WTC11 (cell line): ENCODE results near the gene SGPL1.

Experiments used
- CBFB ChIP-seq: sonication (generic); formaldehyde crosslinking; IDR thresholded peaks from 2 replicates; pipeline ENCODE4 v1.8.1; 2022; ENCODE audit warnings: mild to moderate bottlenecking, low read depth, missing genetic modification reagents
- CTCF ChIP-seq: fragments of 200-600 bp; IDR thresholded peaks from 2 replicates; pipeline ENCODE4 v1.8.0; 2022; ENCODE audit warnings: antibody characterized with exemption
- JAZF1 ChIP-seq: fragments of 250-450 bp; sonication (Bioruptor Pico); IDR thresholded peaks from 2 replicates; pipeline ENCODE4 v1.9.0; 2021; ENCODE audit warnings: moderate library complexity, mild to moderate bottlenecking, inconsistent platforms
- MYBL2 ChIP-seq: sonication (generic); formaldehyde crosslinking; IDR thresholded peaks from 2 replicates; pipeline ENCODE4 v1.8.1; 2023; ENCODE audit warnings: mild to moderate bottlenecking, moderate library complexity, missing genetic modification reagents
- NR1H2 ChIP-seq: sonication (generic); formaldehyde crosslinking; IDR thresholded peaks from 2 replicates; pipeline ENCODE4 v1.9.0; 2021; ENCODE audit warnings: mild to moderate bottlenecking, moderate library complexity, missing genetic modification reagents
- RORB ChIP-seq: fragments of 250-450 bp; sonication (Bioruptor Pico); IDR thresholded peaks from 2 replicates; pipeline ENCODE4 v1.9.0; 2021; ENCODE audit warnings: mild to moderate bottlenecking
- SMAD3 ChIP-seq: sonication (generic); formaldehyde crosslinking; IDR thresholded peaks from 2 replicates; pipeline ENCODE4 v1.8.0; 2022; ENCODE audit warnings: missing genetic modification reagents, mild to moderate bottlenecking, borderline replicate concordance
- TP53 ChIP-seq: sonication (generic); formaldehyde crosslinking; IDR thresholded peaks from 2 replicates; pipeline ENCODE4 v1.8.1; 2023; ENCODE audit warnings: mild to moderate bottlenecking, missing genetic modification reagents
- ZNF423 ChIP-seq: fragments of 250-450 bp; sonication (Bioruptor Pico); IDR thresholded peaks from 2 replicates; pipeline ENCODE4 v2.1.2; 2022; ENCODE audit warnings: mild to moderate bottlenecking, moderate library complexity
- TF ChIP-seq, protein P1 (sequence below): sonication (generic); formaldehyde crosslinking; IDR thresholded peaks from 2 replicates; pipeline ENCODE4 v1.8.1; 2023; ENCODE audit warnings: mild to moderate bottlenecking, missing genetic modification reagents, borderline replicate concordance
- TF ChIP-seq, protein P2 (sequence below): sonication (generic); formaldehyde crosslinking; IDR thresholded peaks from 2 replicates; pipeline ENCODE4 v1.8.0; 2022; ENCODE audit warnings: mild to moderate bottlenecking, missing genetic modification reagents
- TF ChIP-seq, protein P3 (sequence below): sonication (generic); formaldehyde crosslinking; IDR thresholded peaks from 2 replicates; pipeline ENCODE4 v1.8.0; 2022; ENCODE audit warnings: mild to moderate bottlenecking, missing genetic modification reagents

DNA sequence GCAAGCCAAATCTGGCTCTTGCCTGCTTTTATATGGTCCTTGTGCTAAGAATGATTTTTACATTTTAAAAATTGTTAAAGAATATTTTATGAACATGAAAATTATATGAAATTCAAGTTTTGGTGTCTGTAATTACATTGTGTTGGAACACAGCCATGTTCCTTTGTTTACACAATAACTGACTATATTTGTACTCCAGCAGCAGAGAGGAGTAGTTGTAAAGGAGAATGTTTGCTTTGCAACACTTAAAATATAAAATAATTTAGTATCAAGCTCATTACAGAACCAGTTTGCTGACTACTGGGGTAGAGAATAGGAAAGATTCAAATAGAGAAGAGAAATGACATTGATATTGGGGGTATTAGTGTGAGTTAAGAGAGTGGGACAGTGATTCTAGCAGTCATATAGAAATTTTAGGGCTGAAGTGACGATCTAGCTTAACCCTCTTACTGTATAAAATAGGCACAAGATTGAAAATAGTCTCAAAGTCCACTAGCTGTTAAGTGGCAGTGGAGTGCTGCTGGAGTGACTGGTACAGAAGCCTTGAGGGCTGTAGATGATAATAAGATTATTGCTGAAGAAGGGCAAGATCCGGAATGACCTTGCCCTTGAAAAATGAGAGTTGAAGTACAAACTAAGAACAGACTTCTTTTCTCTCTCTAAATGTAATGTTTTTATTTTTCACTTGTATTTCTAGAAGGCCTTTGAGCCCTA is 28.2 kb downstream of the SGPL1 start:
- TF ChIP-seq CTCF (no peak), SMAD3 (CRISPR knock-in tag) (no peak), JAZF1 (CRISPR knock-in tag) (no peak), NR1H2 (CRISPR knock-in tag) (no peak), MYBL2 (CRISPR knock-in tag) (no peak), RORB (CRISPR knock-in tag) (no peak), CBFB (CRISPR knock-in tag) (no peak), TP53 (CRISPR knock-in tag) (no peak), ZNF423 (CRISPR knock-in tag) (no peak)
- TF ChIP-seq, protein P1, sequence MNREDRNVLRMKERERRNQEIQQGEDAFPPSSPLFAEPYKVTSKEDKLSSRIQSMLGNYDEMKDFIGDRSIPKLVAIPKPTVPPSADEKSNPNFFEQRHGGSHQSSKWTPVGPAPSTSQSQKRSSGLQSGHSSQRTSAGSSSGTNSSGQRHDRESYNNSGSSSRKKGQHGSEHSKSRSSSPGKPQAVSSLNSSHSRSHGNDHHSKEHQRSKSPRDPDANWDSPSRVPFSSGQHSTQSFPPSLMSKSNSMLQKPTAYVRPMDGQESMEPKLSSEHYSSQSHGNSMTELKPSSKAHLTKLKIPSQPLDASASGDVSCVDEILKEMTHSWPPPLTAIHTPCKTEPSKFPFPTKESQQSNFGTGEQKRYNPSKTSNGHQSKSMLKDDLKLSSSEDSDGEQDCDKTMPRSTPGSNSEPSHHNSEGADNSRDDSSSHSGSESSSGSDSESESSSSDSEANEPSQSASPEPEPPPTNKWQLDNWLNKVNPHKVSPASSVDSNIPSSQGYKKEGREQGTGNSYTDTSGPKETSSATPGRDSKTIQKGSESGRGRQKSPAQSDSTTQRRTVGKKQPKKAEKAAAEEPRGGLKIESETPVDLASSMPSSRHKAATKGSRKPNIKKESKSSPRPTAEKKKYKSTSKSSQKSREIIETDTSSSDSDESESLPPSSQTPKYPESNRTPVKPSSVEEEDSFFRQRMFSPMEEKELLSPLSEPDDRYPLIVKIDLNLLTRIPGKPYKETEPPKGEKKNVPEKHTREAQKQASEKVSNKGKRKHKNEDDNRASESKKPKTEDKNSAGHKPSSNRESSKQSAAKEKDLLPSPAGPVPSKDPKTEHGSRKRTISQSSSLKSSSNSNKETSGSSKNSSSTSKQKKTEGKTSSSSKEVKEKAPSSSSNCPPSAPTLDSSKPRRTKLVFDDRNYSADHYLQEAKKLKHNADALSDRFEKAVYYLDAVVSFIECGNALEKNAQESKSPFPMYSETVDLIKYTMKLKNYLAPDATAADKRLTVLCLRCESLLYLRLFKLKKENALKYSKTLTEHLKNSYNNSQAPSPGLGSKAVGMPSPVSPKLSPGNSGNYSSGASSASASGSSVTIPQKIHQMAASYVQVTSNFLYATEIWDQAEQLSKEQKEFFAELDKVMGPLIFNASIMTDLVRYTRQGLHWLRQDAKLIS (CRISPR knock-in tag) = no peak
- TF ChIP-seq, protein P2, sequence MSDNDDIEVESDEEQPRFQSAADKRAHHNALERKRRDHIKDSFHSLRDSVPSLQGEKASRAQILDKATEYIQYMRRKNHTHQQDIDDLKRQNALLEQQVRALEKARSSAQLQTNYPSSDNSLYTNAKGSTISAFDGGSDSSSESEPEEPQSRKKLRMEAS (CRISPR knock-in tag) = no peak
- TF ChIP-seq, protein P3, sequence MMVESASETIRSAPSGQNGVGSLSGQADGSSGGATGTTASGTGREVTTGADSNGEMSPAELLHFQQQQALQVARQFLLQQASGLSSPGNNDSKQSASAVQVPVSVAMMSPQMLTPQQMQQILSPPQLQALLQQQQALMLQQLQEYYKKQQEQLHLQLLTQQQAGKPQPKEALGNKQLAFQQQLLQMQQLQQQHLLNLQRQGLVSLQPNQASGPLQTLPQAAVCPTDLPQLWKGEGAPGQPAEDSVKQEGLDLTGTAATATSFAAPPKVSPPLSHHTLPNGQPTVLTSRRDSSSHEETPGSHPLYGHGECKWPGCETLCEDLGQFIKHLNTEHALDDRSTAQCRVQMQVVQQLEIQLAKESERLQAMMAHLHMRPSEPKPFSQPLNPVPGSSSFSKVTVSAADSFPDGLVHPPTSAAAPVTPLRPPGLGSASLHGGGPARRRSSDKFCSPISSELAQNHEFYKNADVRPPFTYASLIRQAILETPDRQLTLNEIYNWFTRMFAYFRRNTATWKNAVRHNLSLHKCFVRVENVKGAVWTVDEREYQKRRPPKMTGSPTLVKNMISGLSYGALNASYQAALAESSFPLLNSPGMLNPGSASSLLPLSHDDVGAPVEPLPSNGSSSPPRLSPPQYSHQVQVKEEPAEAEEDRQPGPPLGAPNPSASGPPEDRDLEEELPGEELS (CRISPR knock-in tag) = no peak
